Glutamatergic neuron (in vitro differentiated cells): ENCODE data around the gene ADAT1. TPM values are rescaled to one million over a fixed set of nuclear protein-coding genes. Genes with fewer than 3 reads are reported as not detected.
"Not testable (repeated sequence)": the region's sequence is repeated elsewhere in the genome, so short reads cannot be mapped to it uniquely, and the experiment has no call there.

Experiments
- DNase-seq: peaks from one replicate; pipeline ENCODE4 v3.0.0; 2022
- H3K27ac Mint-ChIP-seq: one replicate; pipeline ENCODE4 v1.8.0; 2020; ENCODE audit warnings: mild to moderate bottlenecking, mixed read lengths, inconsistent platforms; ENCODE audit not compliant: unreplicated experiment
- H3K27me3 Mint-ChIP-seq: one replicate; pipeline ENCODE4 v1.8.0; 2020; ENCODE audit warnings: mild to moderate bottlenecking, moderate library complexity, mixed read lengths, inconsistent platforms; ENCODE audit not compliant: unreplicated experiment
- H3K36me3 Mint-ChIP-seq: one replicate; pipeline ENCODE4 v1.8.0; 2020; ENCODE audit warnings: mild to moderate bottlenecking, mixed read lengths, inconsistent platforms; ENCODE audit not compliant: unreplicated experiment
- H3K4me1 Mint-ChIP-seq: one replicate; pipeline ENCODE4 v1.8.0; 2020; ENCODE audit warnings: mild to moderate bottlenecking, low read depth, mixed read lengths, inconsistent platforms; ENCODE audit not compliant: unreplicated experiment
- H3K4me3 Mint-ChIP-seq: one replicate; pipeline ENCODE4 v1.8.0; 2020; ENCODE audit warnings: mild to moderate bottlenecking, mixed read lengths, inconsistent platforms; ENCODE audit not compliant: unreplicated experiment
- H3K9me3 Mint-ChIP-seq: one replicate; pipeline ENCODE4 v1.8.0; 2020; ENCODE audit warnings: mild to moderate bottlenecking, moderate library complexity, mixed read lengths, inconsistent platforms; ENCODE audit not compliant: unreplicated experiment
- total RNA-seq: library from RNA; stranded (reverse); fragmentation: NEBNext Ultra II Directional; extraction: Animal tissue kit (Norgen Biotek cat#: 25700); gene quantifications from one replicate; pipeline ENCODE4 v1.2.1, GENCODE V29; 2021; ENCODE audit not compliant: unreplicated experiment
- TF ChIP-seq, protein P1 (sequence below): fragments of 200-600 bp; sonication (generic); IDR thresholded peaks from one replicate; pipeline ENCODE4 v1.5.0; 2021; ENCODE audit not compliant: partially characterized antibody, unreplicated experiment

ADAT1 gene
- total RNA-seq, 1 donor from 2014 or later, result 80.1 TPM

DNA sequence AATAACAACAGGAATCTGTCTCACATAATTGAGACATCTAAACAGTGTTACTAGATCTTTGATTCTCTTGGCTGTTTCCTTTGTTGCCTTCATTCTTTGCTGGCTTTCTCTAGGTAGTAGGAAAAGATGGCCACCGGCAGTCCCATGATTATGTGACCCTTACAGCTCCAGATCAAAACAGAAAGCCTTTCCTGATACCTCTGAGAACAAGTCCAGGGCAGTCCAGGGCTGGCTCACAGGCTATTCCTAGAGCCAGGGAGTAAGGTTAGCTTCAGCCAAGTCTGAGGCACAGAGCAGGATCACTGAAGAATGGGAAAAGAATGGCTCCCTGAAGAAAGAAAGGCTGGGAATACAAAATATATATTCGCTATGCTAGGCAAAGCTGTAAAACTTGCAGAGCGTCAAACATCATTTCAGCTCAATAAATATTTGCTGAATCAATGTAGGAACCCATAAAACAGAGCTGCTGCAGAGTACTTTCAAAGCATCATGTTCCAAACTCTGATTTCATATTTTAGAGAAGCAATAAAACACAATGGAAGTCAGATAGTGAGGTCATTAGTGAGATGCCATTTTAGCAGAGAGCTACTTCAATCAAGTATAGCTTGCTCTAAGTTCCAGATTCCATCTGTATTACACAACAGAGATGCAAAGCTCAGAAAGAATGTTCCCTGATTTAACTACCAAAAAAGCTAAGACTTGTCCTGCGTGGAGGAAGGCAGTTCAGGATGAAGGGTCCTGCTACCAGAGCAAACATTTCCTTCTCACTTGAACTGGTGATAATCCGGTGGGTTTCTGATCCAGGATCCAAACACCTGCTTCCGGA is 23.4 kb downstream of the ADAT1 start:
- Mint-ChIP-seq H3K27me3 (peaks cover 2% of the 10 kb centered on the region), H3K36me3 (peaks cover 19% of the 10 kb centered on the region)

DNA sequence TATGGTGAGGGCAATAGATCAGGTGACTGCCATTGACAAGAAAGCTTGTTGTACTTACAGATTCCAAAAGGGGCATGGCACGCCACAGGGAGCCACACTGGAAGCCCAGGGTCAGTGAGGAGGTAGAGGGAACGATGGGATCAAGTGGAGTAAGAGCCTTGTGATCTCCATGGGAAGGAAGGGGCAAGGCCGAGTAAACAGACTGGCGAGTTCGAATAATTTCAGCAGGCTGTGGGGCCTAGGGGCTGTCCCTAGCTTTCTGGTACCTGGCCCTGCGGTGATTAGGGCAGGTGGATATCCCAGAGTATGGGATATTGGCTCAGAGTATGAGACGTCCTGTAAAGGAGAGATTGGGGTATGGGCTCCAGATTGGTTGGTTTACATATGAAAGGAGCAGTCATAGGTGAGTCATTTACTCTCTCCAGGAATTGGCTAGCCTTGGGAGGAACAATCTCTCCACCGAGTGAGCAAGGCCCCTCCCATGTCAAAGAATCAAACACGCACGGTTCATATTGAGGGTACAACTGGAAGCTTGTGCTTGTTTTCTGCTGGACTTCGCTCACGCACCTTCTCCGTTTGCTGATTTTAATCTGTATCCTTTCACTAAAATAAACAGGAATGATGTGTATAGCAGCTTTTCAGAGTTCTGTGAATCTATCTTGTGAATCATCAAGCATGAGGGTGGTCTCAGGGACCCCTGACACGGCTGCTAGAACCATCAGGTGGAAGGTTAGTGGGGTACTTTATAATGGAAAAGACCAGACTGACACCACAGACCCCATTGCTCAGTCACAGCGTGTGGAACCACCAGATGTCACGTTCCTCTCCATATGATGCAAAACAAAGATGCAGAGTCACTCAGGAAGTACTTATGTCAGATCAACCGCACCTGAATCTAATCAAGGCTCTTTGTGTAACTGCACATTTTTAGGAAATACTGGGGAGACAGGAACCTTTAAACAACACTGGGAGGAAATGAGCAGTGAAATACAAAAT is 29.0 kb downstream of the ADAT1 start:
- Mint-ChIP-seq H3K27me3 (no peaks in the 10 kb centered on the region), H3K36me3 (peaks cover 7% of the 10 kb centered on the region), H3K4me3 (peak overlapping the region; percentile 37), H3K27ac (peak overlapping the region; percentile 94), H3K9me3 (peaks cover 5% of the 10 kb centered on the region), H3K4me1 (peaks cover 32% of the 10 kb centered on the region)
- DNase-seq, result no peak
- TF ChIP-seq, protein P1, sequence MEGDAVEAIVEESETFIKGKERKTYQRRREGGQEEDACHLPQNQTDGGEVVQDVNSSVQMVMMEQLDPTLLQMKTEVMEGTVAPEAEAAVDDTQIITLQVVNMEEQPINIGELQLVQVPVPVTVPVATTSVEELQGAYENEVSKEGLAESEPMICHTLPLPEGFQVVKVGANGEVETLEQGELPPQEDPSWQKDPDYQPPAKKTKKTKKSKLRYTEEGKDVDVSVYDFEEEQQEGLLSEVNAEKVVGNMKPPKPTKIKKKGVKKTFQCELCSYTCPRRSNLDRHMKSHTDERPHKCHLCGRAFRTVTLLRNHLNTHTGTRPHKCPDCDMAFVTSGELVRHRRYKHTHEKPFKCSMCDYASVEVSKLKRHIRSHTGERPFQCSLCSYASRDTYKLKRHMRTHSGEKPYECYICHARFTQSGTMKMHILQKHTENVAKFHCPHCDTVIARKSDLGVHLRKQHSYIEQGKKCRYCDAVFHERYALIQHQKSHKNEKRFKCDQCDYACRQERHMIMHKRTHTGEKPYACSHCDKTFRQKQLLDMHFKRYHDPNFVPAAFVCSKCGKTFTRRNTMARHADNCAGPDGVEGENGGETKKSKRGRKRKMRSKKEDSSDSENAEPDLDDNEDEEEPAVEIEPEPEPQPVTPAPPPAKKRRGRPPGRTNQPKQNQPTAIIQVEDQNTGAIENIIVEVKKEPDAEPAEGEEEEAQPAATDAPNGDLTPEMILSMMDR, result no peak

More for the DNA sequence above, 23.4 kb downstream of the ADAT1 start:
- TF ChIP-seq, protein P1, result no peak
- peaks cover 4% of the 10 kb centered on the region for H3K9me3 Mint-ChIP-seq
- DNase-seq, result no peak
- H3K27ac Mint-ChIP-seq, result no peak overlapping the region
- no peak overlapping the region for H3K4me3 Mint-ChIP-seq
- peaks cover 7% of the 10 kb centered on the region for H3K4me1 Mint-ChIP-seq

DNA sequence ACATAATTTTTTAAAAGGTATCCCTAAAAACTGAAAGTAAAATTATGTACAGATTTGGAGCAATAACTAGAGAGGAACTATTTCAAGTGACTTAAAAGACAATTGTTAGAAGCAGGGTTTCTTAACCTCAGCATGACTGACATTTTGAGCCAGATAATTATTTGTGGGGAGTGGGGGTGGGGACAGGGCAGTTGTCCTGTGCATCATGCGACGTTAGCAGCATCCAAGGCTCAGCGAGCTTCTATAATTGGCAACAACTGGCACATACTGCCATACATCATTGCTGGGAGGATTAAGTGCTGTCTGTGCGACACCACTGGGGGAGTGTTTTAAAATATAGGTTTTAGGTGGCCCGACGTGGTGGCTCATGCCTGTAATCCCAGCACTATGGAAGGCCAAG is 29.8 kb downstream of the ADAT1 start:
- no peak for DNase-seq
- peaks cover 7% of the 10 kb centered on the region for H3K36me3 Mint-ChIP-seq
- H3K9me3 Mint-ChIP-seq, result peaks cover 5% of the 10 kb centered on the region
- H3K4me1 Mint-ChIP-seq, result peaks cover 32% of the 10 kb centered on the region
- H3K4me3 Mint-ChIP-seq, result no peak overlapping the region
- H3K27ac Mint-ChIP-seq, result no peak overlapping the region
- TF ChIP-seq, protein P1, result no peak
- H3K27me3 Mint-ChIP-seq, result no peaks in the 10 kb centered on the region

DNA sequence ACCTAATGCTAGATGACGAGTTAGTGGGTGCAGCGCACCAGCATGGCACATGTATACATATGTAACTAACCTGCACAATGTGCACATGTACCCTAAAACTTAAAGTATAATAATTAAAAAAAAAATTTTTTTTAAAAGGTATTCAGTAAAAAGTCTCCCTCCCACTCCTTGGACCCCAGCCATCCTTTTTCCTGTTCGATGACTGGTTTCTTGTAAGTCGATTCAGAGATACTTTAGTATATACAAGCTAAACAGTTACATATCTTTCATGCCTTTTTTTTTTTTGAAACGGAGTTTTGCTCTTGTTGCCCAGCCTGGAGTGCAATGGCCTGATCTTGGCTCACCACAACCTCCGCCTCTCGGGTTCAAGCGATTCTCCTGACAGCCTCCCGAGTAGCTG is 31.2 kb downstream of the ADAT1 start:
- H3K9me3 Mint-ChIP-seq, H3K4me3 Mint-ChIP-seq: not testable (repeated sequence)
- H3K4me1 Mint-ChIP-seq, result peaks cover 32% of the 10 kb centered on the region

GRCh38 chr16:75590920-75591843 is 31.9 kb downstream of the ADAT1 start:
- H3K27me3 Mint-ChIP-seq, result no peaks in the 10 kb centered on the region
- peak overlapping the region; percentile 73 for H3K27ac Mint-ChIP-seq

More for the DNA sequence above, 31.2 kb downstream of the ADAT1 start:
- not testable (repeated sequence) for DNase-seq, H3K36me3 Mint-ChIP-seq, H3K27ac Mint-ChIP-seq, H3K27me3 Mint-ChIP-seq

More at GRCh38 chr16:75590920-75591843, 31.9 kb downstream of the ADAT1 start:
- Mint-ChIP-seq H3K4me1 (peaks cover 32% of the 10 kb centered on the region), H3K36me3 (no peaks in the 10 kb centered on the region), H3K9me3 (peaks cover 3% of the 10 kb centered on the region), H3K4me3 (no peak overlapping the region)
- TF ChIP-seq, protein P1, result no peak
- no peak for DNase-seq
